ENCODE data around the gene CACYBP. TPM values are rescaled to one million over a fixed set of nuclear protein-coding genes. Genes with fewer than 3 reads are reported as not detected.

The CACYBP gene
- polyA plus RNA-seq, 1 experiment, result 71.2 TPM

DNA sequence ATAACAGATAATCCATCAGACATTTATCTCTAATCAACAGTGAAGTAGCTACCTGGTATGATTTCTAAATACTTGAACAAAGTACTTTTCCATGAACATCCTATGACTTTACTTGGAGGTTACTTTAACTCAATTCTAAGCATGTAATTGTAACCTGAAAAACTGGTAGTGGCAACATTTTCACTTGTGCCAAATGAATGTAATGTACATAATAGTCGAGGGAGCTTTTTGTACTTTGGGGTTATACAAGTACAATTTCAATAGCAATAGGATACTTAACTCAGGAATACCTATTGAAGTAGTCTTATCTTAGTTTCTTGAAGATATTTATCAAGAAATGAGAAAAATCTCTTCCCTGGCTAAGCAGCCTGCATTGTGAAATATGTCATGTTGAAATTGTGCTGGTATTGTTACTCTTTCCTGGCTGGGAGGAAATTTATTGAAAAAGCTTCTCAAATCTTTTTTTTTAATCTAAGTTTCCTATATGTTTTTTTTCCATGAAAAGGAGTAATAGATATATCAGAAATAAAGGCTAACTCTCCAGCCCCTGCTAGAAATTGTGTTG is 33.7 kb upstream of the CACYBP start:
- Histone ChIP-seq H3K9me3 (ENCODE audit: control insufficient read depth, insufficient read depth, low read length) (no peaks in the 10 kb centered on the region), H3K27me3 (ENCODE audit: control insufficient read depth, insufficient read depth, low read length) (peaks cover 9% of the 10 kb centered on the region), H3K27ac (ENCODE audit: low read depth, low read length) (no peak overlapping the region), H3K4me3 (ENCODE audit: low read depth, low read length) (no peak overlapping the region)
- no peak for DNase-seq (ENCODE audit: low read depth, low spot score)
- POLR2A ChIA-PET, result no interaction called here
- no peak for TF ChIP-seq CTCF (IDR thresholded peaks at IDR 0.05; ENCODE audit: low read depth, low read length)
- CTCF ChIA-PET, result interaction anchor here (1.9 kb wide), 1 partner anchor 17 kb away, joined by 12 read pairs; no protein-coding TSS in a partner anchor

GRCh38 chr1:174967845-174968705 is 31.7 kb upstream of the CACYBP start:
- ChIA-PET POLR2A (no interaction called here), CTCF (interaction anchor here (0.7 to 1.4 kb wide), 3 partner anchors 9 to 30 kb away, joined by 3 to 5 read pairs (median 4); no protein-coding TSS in a partner anchor)
- DNase-seq (ENCODE audit: low read depth, low spot score), result no peak
- Histone ChIP-seq H3K27ac (ENCODE audit: low read depth, low read length) (no peak overlapping the region), H3K9me3 (ENCODE audit: control insufficient read depth, insufficient read depth, low read length) (no peaks in the 10 kb centered on the region), H3K4me3 (ENCODE audit: low read depth, low read length) (no peak overlapping the region), H3K27me3 (ENCODE audit: control insufficient read depth, insufficient read depth, low read length) (peaks cover 9% of the 10 kb centered on the region)
- TF ChIP-seq CTCF (IDR thresholded peaks at IDR 0.05; ENCODE audit: low read depth, low read length), result no peak

- no peak for DNase-seq (ENCODE audit: low read depth, low spot score)
- Histone ChIP-seq H3K9me3 (ENCODE audit: control insufficient read depth, insufficient read depth, low read length) (no peaks in the 10 kb centered on the region), H3K27ac (ENCODE audit: low read depth, low read length) (no peak overlapping the region), H3K27me3 (ENCODE audit: control insufficient read depth, insufficient read depth, low read length) (peaks cover 9% of the 10 kb centered on the region), H3K4me3 (ENCODE audit: low read depth, low read length) (no peak overlapping the region)
- TF ChIP-seq CTCF (IDR thresholded peaks at IDR 0.05; ENCODE audit: low read depth, low read length), result no peak
- ChIA-PET CTCF (interaction anchor here (0.7 to 1.4 kb wide), 2 partner anchors 8 to 14 kb away, joined by 3 to 4 read pairs; no protein-coding TSS in a partner anchor), POLR2A (no interaction called here)
These were observed 30.9 kb upstream of the CACYBP start for GRCh38 chr1:174968750-174969244.

DNA sequence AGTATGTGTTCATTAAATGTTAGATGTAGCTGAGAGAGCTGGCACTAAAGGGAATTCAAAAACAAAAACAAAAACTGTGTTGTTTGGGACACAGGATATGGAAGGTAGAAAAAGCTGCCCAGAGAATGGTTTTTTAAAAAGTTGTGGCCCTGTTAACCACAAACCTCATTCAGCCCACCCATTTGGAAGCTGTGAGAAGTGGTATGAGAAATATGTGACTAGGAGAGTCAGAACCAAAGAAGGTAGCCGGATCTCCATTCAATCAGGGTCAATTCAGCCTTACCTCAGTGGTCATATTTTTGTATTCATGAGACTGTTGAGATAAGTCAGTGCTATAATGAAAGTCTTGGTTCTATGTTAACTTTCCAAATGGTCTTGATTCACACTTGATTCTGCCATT is 29.8 kb upstream of the CACYBP start:
- ChIA-PET CTCF (interaction anchor here (1.4 to 1.8 kb wide), 2 partner anchors 13 to 60 kb away, joined by 4 to 6 read pairs; no protein-coding TSS in a partner anchor), POLR2A (no interaction called here)
- Histone ChIP-seq H3K9me3 (ENCODE audit: control insufficient read depth, insufficient read depth, low read length) (no peaks in the 10 kb centered on the region), H3K4me3 (ENCODE audit: low read depth, low read length) (no peak overlapping the region), H3K27me3 (ENCODE audit: control insufficient read depth, insufficient read depth, low read length) (peaks cover 8% of the 10 kb centered on the region), H3K27ac (ENCODE audit: low read depth, low read length) (no peak overlapping the region)
- TF ChIP-seq CTCF (IDR thresholded peaks at IDR 0.05; ENCODE audit: low read depth, low read length), result no peak
- DNase-seq (ENCODE audit: low read depth, low spot score), result no peak

GRCh38 chr1:174971466-174971865 is 28.3 kb upstream of the CACYBP start:
- POLR2A ChIA-PET, result no interaction called here
- TF ChIP-seq CTCF (IDR thresholded peaks at IDR 0.05; ENCODE audit: low read depth, low read length), result no peak
- CTCF ChIA-PET, result interaction anchor here (1.2 to 1.8 kb wide), 3 partner anchors 12 to 58 kb away, joined by 4 to 6 read pairs (median 4); no protein-coding TSS in a partner anchor
- Histone ChIP-seq H3K4me3 (ENCODE audit: low read depth, low read length) (no peak overlapping the region), H3K27ac (ENCODE audit: low read depth, low read length) (no peak overlapping the region), H3K27me3 (ENCODE audit: control insufficient read depth, insufficient read depth, low read length) (no peaks in the 10 kb centered on the region), H3K9me3 (ENCODE audit: control insufficient read depth, insufficient read depth, low read length) (no peaks in the 10 kb centered on the region)
- no peak for DNase-seq (ENCODE audit: low read depth, low spot score)
